Endothelial cell of hepatic sinusoid (primary cell): ENCODE results near the gene AP3D1.

Source experiments
- in situ Hi-C: cut with HindIII; loops from 2 replicates; pipeline ENCODE4 v1.10.0; 2017; ENCODE audit warnings: low sequenced_read_pairs

AP3D1 gene

DNA sequence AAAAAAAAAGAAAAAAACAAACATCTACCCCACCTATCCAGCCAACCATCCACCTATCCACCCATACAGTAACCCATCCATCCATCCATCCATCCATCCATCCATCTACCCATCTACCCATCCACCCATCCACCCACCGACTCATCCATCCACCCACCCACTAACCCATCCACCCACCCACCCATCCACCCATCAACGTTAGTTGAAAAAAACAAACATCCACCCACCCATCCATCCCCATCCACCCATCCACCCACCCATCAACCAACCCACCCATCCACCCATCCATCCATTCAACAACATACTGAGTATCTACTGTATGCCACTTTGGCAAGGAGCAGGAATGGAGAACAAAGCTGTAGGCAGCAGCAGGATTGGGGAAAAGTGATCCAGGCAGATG lies 6.1 kb upstream of the AP3D1 start:
- in situ Hi-C loops = no loop called here

- in situ Hi-C loops = no loop called here
These were observed 3.3 kb upstream of the AP3D1 start for GRCh38 chr19:2154587-2155075.

GRCh38 chr19:2150794-2151338 lies 500 bp downstream of the AP3D1 start:
- in situ Hi-C loops = no loop called here

DNA sequence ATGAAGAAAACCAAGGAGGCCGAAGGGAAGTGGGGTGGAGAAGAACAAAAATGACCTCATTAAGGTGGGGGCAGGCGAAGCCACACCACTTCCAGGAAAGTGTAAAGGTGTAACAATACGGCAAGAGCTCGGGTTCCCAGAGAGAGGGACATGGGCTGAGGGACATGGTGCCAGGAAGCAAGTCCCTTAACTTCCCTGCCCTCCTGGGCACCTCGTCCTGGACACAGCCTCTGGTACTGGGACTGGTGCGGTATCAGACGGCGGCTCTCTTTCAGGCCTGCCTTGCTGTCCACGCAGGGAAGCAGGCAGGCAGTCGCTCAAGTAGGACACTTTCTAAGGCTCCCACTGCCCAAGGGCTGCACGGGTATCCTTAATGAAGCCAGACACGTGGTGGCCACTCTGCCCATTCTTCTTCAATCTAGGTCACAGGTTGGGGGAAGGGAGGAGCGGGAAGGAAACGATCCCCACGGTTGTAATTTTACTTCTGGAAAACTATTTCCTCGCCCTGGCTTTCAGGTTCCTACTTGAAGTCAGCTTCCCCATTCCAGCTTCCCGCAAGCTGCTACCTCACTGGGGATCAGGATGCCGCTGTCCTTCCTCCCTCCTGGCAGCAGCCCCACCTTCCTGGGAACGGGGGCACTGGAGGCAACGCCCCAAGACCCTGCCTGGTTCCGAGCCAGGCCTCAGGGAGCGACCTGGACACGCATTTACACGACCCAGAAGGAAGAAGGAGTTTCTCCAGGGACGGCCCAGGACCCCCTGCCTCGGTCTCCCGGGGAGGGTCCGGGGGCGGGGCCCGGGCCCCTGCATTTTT lies 1.2 kb downstream of the AP3D1 start:
- in situ Hi-C loops = no loop called here

- in situ Hi-C loops = no loop called here
These were observed 2.8 kb downstream of the AP3D1 start for GRCh38 chr19:2148482-2149135.

DNA sequence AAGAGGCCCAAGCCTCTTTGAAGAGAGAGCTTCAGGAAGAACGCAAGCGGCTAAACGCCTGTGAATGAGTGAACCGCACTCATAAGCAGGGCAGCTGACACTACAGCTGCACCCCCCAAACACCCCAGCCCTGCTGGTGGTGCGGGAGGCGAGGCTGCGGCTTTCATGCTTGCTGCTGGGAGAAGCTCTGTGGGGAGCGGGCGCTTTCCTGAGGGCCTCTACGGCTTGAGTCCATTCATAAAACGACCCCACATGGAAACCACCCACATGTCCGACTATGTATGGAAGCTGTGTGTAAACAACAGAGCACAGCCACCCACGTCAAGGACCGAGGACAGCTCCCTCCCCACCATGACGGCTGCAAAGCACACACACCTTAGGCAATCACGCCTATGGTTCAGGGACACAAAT lies 5.5 kb downstream of the AP3D1 start:
- in situ Hi-C loops = no loop called here

- in situ Hi-C loops = no loop called here
These were observed 7.2 kb downstream of the AP3D1 start for GRCh38 chr19:2144190-2144589.

DNA sequence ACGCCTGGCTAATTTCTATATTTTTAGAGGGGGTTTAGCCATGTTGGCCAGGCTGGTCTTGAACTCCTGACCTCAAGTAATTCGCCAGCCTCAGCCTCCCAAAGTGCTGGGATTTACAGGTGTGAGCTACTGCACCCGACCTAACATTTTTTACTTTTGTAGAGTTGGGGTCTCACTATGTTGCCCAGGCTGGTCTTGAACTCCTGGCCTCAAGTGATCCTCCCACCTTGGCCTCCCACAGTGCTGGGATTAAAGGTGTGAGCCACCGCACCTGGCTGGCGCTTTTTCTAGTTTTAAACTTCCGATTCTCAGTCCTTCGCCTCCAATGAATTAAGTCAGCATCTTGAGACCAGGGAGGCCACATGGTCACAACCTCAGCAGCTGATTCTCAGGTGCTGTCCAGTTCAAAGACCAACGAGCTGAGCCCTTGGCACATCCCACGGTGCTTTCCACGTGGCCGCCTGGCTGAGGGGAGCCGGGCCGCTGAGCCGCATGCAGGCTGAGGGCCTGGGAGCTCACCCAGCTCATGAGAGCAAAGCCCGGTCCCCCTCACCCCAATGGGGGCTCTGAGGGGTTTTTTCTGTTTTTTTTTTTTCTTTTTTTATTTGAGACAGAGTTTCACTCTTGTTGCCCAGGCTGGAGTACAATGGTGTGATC lies 9.1 kb downstream of the AP3D1 start:
- in situ Hi-C loops = no loop called here

DNA sequence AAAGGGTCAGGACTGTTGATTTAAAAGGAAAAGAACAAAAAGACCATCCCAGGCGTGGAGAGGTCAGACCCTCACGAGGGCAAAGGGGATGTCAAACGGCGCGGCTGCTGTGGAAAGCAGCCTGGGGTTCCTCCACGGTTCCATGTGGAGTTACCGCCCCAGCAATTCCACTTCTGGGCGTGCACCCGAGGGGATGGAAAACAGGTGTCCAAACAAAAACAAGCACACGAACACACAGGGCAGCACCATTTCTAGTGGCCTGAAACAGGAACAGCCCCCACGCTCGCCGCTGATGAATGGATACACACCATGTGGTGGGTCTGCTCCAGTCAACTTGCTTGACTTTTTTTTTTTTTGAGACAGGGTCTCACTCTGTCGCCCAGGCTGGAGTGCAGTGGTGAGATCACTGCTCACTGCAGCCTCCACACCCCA lies 11.2 kb downstream of the AP3D1 start:
- in situ Hi-C loops = no loop called here

DNA sequence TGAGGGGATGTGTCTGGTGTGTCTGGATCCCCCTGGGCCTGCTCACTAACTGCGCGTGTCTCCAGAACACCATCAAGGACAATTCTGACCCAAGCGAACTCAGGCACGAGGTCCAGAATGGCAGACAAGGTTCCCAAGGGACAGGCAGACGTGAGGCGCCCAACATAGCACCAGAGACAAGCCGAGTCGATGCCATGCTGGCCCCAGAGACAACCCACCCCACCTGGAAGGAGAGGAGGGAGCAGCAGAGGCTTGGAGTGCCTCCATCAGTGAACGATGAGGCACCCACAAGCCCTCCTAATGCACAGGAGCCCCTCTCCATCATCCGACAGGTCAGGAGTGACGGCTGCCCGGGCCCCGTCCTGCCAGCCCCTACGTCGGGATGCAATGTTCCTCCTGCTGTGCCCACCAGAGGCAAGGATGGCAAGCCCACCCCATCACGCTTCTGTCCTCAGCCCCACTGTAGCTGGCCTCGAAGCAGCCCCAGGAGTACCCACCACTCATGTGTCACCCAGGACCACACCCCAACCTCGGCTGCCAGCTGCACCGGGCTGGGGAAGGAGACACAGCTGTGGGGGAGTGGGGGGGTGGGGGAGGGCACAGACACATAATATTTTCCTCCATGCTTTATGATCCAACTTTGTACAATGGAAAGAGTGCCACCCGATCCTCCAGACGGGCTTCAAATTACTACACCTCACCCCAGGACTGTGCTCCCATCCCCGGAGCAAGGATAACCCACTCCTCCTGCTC lies 11.8 kb downstream of the AP3D1 start:
- in situ Hi-C loops = no loop called here

- in situ Hi-C loops = no loop called here
These were observed 13.2 kb downstream of the AP3D1 start for GRCh38 chr19:2138061-2138728.

- in situ Hi-C loops = no loop called here
These were observed 14.6 kb downstream of the AP3D1 start for GRCh38 chr19:2136796-2137195.

DNA sequence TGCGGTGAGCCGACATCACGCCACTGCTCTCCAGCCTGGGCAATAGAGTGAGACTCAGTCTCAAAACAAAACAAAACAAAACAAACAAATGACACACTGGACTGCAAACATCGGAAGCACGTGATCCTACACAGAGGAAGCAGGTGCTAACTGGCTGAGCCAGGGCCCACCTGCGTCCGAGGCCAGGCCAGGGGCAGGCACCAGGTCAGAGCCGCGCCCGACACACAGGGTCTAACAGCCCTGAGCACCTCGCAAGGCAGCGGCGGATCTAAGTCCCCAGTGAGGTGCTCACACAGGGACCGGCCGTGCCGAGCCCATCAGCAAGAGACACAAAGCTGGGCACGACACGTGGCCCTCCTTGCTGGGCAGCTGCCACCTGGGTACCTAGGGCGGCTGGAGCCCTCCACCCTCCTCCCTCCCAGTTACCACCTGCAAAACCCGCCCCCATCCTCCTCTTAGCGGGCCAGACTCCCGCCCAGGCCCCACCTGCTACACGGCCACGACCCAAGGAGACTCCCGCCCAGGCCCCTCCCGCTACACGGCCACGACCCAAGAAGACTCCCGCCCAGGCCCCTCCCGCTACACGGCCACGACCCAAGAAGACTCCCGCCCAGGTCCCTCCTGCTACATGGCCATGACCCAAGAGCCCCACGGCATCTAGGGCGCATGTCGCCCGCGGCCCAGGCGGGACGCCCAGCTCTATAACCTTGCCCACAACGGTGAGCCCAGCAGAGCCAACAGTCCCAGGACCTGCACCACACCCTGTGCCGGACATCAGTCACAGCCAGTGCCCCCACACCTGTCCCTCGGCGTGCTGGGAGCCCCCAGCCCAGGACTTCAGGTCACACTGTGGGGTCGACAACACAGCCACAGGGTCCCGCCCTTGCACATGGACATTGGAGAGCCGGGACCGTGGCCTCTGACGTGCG lies 15.6 kb downstream of the AP3D1 start:
- in situ Hi-C loops = no loop called here

DNA sequence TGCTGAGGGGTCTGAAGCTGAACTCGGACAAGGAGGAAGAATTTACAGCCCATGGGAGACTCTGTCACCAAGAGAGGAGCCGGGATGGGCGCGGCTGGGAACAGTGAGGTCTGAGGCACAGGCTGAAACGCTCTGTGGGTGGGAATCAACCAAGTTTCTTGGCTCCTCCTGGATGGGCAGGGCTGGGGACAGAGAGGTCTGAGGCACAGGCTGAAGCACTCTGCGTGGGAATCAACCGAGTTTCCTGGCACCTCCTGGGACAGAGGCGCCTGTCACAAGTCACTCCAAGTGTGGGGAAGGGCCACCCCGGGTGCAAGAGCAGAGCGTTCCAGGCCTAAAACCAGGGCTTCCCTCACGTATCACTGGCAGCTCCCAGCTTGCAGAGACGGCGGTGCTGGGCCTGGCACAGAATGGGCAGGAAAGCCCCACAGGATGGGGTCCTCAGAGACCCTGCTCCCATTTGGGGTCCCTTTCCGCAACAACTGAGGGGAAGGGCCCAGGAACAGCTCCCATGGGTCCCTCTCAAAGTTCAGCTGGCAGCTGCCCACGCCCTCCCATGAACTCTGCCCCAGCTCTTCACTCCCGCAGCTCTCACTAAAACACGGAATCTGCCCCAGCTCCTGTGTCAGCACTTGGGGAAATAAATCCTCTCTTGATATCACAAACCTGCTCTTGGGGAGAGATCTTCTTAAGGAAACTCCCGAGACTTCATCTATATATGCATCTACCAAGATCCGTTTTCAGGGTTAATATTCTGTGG lies 18.5 kb downstream of the AP3D1 start:
- in situ Hi-C loops = loop anchor here (5.0 kb wide), 1 partner anchor 79 kb away; no protein-coding TSS in a partner anchor

GRCh38 chr19:2132191-2132590 lies 19.2 kb downstream of the AP3D1 start:
- in situ Hi-C loops = loop anchor here (5.0 kb wide), 1 partner anchor 80 kb away; no protein-coding TSS in a partner anchor

- in situ Hi-C loops = loop anchor here (5.0 kb wide), 1 partner anchor 81 kb away; no protein-coding TSS in a partner anchor
These were observed 20.1 kb downstream of the AP3D1 start for GRCh38 chr19:2131012-2131975.
